ENCODE measurements around the gene CEP55. TPM values are rescaled to one million over a fixed set of nuclear protein-coding genes. Genes with fewer than 3 reads are reported as not detected.

CEP55 gene
- total and polyA plus RNA-seq, 10 of the 15 experiments (the other 5 are each of a cell fraction or from before 2014, with no cell fraction given), result 14.6 to 83.6 (median 52.0) TPM

DNA sequence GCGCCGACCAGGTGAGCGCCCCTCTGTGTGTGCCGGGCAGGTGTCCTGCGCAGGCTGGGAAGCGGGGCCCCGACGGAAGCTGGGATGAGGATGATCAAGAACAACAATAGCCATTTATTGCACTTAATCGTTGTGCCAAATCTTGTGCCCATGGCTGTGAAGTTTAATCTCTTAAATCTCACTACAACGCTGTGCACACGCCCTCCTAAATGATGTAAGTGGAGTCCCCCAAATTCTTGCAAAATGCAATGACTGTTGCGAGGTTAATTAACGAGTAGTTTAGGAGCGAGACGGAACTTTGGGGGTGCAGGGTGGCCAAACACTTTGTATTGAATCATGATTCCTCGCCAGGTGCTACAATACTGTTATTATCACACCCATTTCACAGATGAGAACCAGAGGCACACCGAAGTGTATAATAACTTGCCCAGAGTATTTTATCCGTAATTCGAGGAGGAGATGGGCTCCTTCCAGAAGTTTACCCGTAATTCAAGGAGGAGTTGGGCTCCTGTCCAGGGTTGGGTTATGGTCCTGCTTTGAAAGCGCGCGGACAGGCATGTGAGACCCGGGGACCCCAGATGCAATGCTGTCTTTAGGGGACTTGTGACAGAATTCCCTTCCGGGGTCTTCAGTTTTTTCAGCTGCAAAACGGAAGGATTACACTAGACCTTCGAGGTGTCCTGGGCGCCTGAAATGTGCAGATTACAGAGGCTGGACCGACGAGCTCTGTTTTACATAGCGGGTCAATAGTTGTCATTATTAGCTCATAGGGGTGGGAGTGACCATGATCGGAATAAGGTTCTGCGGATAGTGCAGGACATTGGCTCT lies 71.1 kb downstream of the CEP55 start (continued):
- no peak for TF ChIP-seq NR2C2 (IDR thresholded peaks at IDR 0.05; ENCODE audit: borderline replicate concordance, control insufficient read depth, insufficient read length, low read depth)

DNA sequence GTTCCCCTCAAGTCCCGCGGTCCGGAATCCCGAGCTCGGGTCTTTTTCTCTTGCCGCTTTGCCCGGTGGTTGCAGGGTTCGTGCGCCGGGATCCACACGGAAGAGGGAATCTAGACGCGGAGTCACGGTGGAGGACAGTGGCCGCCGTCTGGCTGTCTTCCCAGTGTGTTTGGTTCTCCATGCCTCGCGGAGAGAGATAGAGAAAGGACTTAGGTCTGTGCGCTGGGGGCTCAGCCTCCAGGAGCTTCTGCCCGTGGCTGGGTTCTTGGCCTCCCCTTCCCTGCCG lies 71.6 kb downstream of the CEP55 start:
- FAIRE-seq, result no peak
- ChIA-PET POLR2A (interaction anchor here (0.6 kb wide), 1 partner anchor 15 kb away, joined by 6 read pairs; no protein-coding TSS in a partner anchor), CTCF (no interaction called here), SMC1A (ENCODE audit: uncharacterized antibody, unreplicated experiment) (no interaction called here), RAD21 (ENCODE audit: unreplicated experiment) (no interaction called here)
- no peak overlapping the region for H3K4me2 ChIP-seq (ENCODE audit: control insufficient read depth, insufficient read depth)
- intact Hi-C loops (cut with micrococcal nuclease; ENCODE audit: unreplicated experiment), result no loop called here
- peaks cover 3 to 7% of the 10 kb centered on the region in 2 experiments for H3K27me3 ChIP-seq (replicated peaks in 1 of 2; ENCODE audit: control insufficient read depth in 2 of 2, insufficient read depth in 2 of 2, low read length in 1 of 2)
- in situ Hi-C loops (cut with MboI), result no loop called here
- no peak overlapping the region for H3K4me3 ChIP-seq
- no peak overlapping the region for H3K27ac ChIP-seq (ENCODE audit: control insufficient read depth, insufficient read depth)
- H3K4me1 ChIP-seq (ENCODE audit: control insufficient read depth, insufficient read depth, low read length), result no peaks in the 10 kb centered on the region
- no peak overlapping the region for H3K9ac ChIP-seq (ENCODE audit: control insufficient read depth, insufficient read depth, low read length)
- no peaks in the 10 kb centered on the region for H3K9me3 ChIP-seq (replicated peaks; ENCODE audit: control insufficient read depth, insufficient read depth, low read length)
- BruUV-seq (replicated peaks), result no TSS peak
- H3K36me3 ChIP-seq (ENCODE audit: control insufficient read depth in 2 of 2, insufficient read depth in 2 of 2, low read length in 1 of 2), result no peaks in the 10 kb centered on the region
- H4K20me1 ChIP-seq (ENCODE audit: control insufficient read depth, insufficient read depth), result no peaks in the 10 kb centered on the region
- H2AFZ ChIP-seq (ENCODE audit: control insufficient read depth, low read depth, low read length), result no peak overlapping the region
- WGBS (ENCODE audit: insufficient coverage, insufficient replicate concordance, low lambda C conversion rate, missing lambda C conversion rate), result 15% methylated on average over 18 of the region's 21 CpGs
- ATAC-seq, result no peak
- no peak for DNase-seq (ENCODE audit: low read depth, low spot score)
- H3K79me2 ChIP-seq (ENCODE audit: control insufficient read depth, insufficient read depth, low read length), result no peaks in the 10 kb centered on the region
- TF ChIP-seq GABPA (IDR thresholded peaks at IDR 0.05; ENCODE audit: low read depth), result no peak
- TF ChIP-seq, protein P1, sequence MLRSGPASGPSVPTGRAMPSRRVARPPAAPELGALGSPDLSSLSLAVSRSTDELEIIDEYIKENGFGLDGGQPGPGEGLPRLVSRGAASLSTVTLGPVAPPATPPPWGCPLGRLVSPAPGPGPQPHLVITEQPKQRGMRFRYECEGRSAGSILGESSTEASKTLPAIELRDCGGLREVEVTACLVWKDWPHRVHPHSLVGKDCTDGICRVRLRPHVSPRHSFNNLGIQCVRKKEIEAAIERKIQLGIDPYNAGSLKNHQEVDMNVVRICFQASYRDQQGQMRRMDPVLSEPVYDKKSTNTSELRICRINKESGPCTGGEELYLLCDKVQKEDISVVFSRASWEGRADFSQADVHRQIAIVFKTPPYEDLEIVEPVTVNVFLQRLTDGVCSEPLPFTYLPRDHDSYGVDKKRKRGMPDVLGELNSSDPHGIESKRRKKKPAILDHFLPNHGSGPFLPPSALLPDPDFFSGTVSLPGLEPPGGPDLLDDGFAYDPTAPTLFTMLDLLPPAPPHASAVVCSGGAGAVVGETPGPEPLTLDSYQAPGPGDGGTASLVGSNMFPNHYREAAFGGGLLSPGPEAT (IDR thresholded peaks at IDR 0.05; ENCODE audit: low read depth), result no peak
- TF ChIP-seq SPI1 (IDR thresholded peaks at IDR 0.05; ENCODE audit: borderline replicate concordance, insufficient read depth, low read depth, low read length), result no peak
- TF ChIP-seq JUND (IDR thresholded peaks at IDR 0.05; ENCODE audit: low read depth, low read length), result no peak
- TF ChIP-seq, protein P2, sequence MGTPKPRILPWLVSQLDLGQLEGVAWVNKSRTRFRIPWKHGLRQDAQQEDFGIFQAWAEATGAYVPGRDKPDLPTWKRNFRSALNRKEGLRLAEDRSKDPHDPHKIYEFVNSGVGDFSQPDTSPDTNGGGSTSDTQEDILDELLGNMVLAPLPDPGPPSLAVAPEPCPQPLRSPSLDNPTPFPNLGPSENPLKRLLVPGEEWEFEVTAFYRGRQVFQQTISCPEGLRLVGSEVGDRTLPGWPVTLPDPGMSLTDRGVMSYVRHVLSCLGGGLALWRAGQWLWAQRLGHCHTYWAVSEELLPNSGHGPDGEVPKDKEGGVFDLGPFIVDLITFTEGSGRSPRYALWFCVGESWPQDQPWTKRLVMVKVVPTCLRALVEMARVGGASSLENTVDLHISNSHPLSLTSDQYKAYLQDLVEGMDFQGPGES (IDR thresholded peaks at IDR 0.05), result no peak
- TF ChIP-seq HDGF (IDR thresholded peaks at IDR 0.05), result no peak
- TF ChIP-seq, protein P3, sequence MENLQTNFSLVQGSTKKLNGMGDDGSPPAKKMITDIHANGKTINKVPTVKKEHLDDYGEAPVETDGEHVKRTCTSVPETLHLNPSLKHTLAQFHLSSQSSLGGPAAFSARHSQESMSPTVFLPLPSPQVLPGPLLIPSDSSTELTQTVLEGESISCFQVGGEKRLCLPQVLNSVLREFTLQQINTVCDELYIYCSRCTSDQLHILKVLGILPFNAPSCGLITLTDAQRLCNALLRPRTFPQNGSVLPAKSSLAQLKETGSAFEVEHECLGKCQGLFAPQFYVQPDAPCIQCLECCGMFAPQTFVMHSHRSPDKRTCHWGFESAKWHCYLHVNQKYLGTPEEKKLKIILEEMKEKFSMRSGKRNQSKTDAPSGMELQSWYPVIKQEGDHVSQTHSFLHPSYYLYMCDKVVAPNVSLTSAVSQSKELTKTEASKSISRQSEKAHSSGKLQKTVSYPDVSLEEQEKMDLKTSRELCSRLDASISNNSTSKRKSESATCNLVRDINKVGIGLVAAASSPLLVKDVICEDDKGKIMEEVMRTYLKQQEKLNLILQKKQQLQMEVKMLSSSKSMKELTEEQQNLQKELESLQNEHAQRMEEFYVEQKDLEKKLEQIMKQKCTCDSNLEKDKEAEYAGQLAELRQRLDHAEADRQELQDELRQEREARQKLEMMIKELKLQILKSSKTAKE (IDR thresholded peaks at IDR 0.05; ENCODE audit: low read depth, poor library complexity, severe bottlenecking), result no peak
- TF ChIP-seq FOXK2 (IDR thresholded peaks at IDR 0.05), result no peak
- no peak for TF ChIP-seq SREBF1 (IDR thresholded peaks at IDR 0.05; ENCODE audit: low read length)
- no peak for TF ChIP-seq PAX8 (IDR thresholded peaks at IDR 0.05)
- no peak for TF ChIP-seq POLR2A (IDR thresholded peaks at IDR 0.05; ENCODE audit: low read depth, low read length)
- no peak for TF ChIP-seq SIX5 (IDR thresholded peaks at IDR 0.05; ENCODE audit: low read depth, low read length, severe bottlenecking)
- no peak for TF ChIP-seq HCFC1 (IDR thresholded peaks at IDR 0.05; ENCODE audit: low read length)
- TF ChIP-seq, protein P4, sequence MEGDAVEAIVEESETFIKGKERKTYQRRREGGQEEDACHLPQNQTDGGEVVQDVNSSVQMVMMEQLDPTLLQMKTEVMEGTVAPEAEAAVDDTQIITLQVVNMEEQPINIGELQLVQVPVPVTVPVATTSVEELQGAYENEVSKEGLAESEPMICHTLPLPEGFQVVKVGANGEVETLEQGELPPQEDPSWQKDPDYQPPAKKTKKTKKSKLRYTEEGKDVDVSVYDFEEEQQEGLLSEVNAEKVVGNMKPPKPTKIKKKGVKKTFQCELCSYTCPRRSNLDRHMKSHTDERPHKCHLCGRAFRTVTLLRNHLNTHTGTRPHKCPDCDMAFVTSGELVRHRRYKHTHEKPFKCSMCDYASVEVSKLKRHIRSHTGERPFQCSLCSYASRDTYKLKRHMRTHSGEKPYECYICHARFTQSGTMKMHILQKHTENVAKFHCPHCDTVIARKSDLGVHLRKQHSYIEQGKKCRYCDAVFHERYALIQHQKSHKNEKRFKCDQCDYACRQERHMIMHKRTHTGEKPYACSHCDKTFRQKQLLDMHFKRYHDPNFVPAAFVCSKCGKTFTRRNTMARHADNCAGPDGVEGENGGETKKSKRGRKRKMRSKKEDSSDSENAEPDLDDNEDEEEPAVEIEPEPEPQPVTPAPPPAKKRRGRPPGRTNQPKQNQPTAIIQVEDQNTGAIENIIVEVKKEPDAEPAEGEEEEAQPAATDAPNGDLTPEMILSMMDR (IDR thresholded peaks at IDR 0.05 in 2 of 3, conservative IDR thresholded peaks at IDR 0.05 in 1 of 3; ENCODE audit: control insufficient read depth in 2 of 3, extremely low read depth in 1 of 3, insufficient read depth in 1 of 3, low read depth in 3 of 3, low read length in 3 of 3), result no peak

Measured in GM12878 (cell line).